Activated CD8-positive, alpha-beta memory T cell treated with anti-CD3 and anti-CD28 coated beads, Interleukin-2, amount 50 U/mL, for 1 hour (primary cell): Measurements from ENCODE around the gene AQR.
"Not testable (repeated sequence)": the region's sequence is repeated elsewhere in the genome, so short reads cannot be mapped to it uniquely, and the experiment has no call there.

Source experiments
- DNase-seq: peaks from one replicate; pipeline ENCODE4 v3.0.0-alpha.2; 2020; ENCODE audit errors: extremely low read depth

The AQR gene

GRCh38 chr15:34953851-34954250 is 15.7 kb downstream of the AQR start:
- no peak for DNase-seq

DNA sequence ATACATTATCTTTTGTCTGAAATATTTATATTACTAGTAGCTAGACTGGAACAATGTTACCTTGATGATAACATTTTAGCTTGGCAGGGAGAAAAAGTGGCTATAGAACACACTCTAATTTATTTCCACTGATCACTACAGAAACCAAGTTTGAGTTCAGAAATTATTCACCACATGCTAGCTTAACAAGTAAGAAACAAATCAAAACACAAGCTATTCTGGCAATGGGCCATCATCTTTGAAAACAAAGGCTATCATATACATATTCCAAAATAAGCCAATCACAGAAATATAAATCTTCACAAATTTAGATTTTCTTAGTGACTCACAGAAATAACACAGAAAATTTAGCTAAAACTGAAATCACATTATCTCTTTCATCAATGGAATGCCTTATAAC is 17.1 kb downstream of the AQR start:
- no peak for DNase-seq

GRCh38 chr15:34951993-34952392 is 17.5 kb downstream of the AQR start:
- no peak for DNase-seq

DNA sequence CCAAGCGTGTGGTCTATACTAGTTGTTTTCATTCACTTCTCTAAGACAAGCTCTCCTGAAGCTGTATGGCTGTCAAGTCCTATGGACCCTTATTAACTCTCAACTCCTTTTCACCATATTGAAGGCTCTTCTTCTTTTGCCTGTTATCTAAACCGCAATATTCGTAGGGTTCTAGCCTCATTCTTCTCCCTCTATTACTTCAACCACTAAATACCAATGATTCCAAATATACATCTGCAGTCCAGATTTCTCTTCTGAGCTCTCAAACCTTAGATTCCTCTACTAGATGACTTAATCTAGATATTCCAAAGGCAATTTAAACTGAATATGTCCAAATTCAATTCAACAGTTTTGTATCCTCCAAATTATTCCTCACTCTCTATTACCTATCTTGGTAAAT is 24.6 kb downstream of the AQR start:
- no peak for DNase-seq

DNA sequence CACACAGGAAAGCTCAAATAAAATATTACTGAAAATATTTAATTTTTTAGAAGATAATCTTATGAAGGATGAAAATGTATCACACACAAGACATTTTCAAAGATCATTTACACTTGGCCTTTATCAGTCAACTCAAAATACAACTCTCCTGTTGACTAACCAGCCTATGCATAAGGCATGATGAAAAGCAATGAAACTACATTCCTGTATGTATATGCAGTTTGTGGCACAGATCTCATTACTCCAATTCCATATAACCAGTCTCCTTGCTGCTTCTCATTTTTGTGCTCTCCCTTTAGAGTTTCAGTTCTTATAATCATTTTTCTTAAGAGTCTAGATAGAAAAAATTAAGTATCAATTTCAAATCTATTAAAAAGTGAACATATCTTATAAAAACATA is 25.8 kb downstream of the AQR start:
- no peak for DNase-seq

DNA sequence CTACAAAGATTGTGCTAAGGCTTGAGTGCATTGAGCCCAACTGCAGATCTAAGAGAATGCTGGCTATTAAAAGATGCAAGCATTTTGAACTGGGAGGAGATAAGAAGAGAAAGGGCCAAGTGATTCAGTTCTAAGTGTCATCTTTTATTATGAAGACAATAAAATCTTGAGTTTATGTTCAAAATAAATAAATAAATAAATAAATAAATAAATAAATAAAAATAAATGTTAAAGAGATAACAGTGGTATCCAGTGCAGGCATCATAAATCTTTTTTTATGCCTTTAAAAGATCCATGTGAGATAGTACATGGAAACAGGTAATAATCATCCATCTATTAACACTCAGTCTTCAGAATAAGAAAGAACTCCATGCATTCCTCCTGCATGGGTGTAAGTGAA is 26.3 kb downstream of the AQR start:
- DNase-seq: not testable (repeated sequence)

- DNase-seq: no peak
Measured at GRCh38 chr15:34942363-34942762, 27.2 kb downstream of the AQR start.

- DNase-seq: no peak
Measured at GRCh38 chr15:34941831-34942230, 27.7 kb downstream of the AQR start.

- no peak for DNase-seq
Measured at GRCh38 chr15:34941185-34941698, 28.3 kb downstream of the AQR start.

- DNase-seq: no peak
Measured at GRCh38 chr15:34933432-34933975, 36.0 kb downstream of the AQR start.

- not testable (repeated sequence) for DNase-seq
Measured at GRCh38 chr15:34928349-34928748, 41.2 kb downstream of the AQR start.

GRCh38 chr15:34927726-34928125 is 41.8 kb downstream of the AQR start:
- no peak for DNase-seq

- no peak for DNase-seq
Measured at GRCh38 chr15:34914317-34914716, 55.2 kb downstream of the AQR start.

GRCh38 chr15:34905047-34905446 is 64.5 kb downstream of the AQR start:
- DNase-seq: no peak

GRCh38 chr15:34904527-34904926 is 65.0 kb downstream of the AQR start:
- no peak for DNase-seq

DNA sequence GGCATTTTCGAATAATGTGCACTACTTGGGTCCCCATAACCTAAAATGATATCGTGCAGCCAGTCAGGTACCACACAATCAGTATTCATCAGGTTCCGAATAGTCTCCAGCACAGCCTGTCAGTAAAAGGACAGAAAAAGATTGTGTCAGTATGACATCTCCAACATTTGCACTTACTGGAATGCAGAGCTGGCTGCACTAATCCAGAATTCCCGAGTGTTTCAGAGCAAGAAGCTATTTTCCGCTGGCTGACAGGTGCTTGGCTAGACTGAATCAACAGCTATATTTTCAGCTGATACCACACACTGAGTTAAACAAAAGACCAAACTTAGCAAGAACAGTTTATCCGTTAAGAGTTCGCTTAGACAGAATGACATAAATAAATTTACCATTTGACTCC is 68.8 kb downstream of the AQR start:
- DNase-seq: no peak

- no peak for DNase-seq
Measured at GRCh38 chr15:34896183-34896582, 73.4 kb downstream of the AQR start.

GRCh38 chr15:34893967-34894366 is 75.6 kb downstream of the AQR start:
- DNase-seq: no peak

GRCh38 chr15:34892963-34893591 is 76.5 kb downstream of the AQR start:
- DNase-seq: no peak

DNA sequence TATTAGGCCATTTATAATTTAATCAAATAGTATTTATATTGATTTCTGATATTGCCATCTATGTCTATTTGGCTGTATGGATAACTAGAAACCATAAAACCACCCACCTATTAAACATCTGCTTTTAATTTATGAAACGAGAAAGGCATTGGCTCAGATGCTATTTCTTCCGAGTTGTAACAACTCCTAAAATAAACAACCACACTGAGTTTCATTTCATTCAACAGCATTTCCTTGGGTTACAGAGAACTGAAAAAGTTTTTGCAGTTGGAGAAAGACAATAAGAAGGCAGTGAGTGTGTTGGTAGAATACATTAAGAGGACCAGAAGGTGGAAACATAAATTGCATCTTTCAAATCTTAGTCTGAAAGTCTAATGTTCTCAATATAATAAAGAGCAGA is 79.1 kb downstream of the AQR start:
- no peak for DNase-seq

- DNase-seq: no peak
Measured at GRCh38 chr15:34889476-34889875, 80.1 kb downstream of the AQR start.

DNA sequence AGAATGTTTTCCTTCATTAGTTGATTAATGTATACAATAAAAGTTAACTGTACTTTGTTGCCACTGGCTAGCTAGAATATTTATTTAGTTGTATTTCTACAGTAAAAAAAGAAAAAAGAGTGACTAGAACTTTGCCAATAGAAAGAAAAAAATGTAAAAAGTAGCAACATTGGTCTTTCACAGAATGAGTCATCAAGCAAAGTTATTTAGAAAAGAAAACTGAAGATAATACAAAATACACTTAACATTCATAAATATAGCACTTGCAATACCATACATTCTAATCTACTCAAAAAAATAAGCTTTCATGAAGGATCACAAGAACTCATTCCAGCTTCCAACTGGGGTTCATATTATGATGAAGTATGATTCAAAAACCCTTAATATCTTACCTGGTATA is 83.4 kb downstream of the AQR start:
- DNase-seq: no peak

GRCh38 chr15:34883633-34884032 is 85.9 kb downstream of the AQR start:
- no peak for DNase-seq

DNA sequence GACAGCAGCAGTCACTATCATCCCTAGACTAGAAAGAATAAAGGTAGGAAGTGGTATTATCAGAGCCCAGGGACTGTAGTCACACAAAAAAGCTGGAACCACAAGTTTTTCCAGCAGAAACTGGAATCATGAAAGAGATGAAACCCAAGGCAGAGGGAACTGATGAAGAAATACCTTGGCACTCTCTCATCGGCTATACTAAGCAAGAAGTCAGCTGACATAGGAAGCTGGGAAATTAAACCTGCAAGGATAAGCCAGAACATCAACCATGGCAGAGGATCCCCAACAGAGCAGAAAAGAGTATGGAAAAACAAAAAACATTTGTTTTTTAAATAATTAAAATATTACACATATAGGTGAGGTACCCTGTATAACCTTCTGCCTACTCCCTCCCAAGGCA is 86.5 kb downstream of the AQR start:
- no peak for DNase-seq
